Fibroblast of mammary gland (primary cell): ENCODE data around the gene STARD13.
A peak's percentile ranks its signal among the peaks of the same experiment; 100 is the strongest.

Experiments used
- DNase-seq: peaks from one replicate; pipeline ENCODE4 v3.0.0-alpha.2; 2010; ENCODE audit warnings: low read depth
- H3K4me3 ChIP-seq: 2 replicates; pipeline ENCODE4 v1.5.1; 2011; ENCODE audit warnings: low read depth, mild to moderate bottlenecking, low read length, moderate library complexity; ENCODE audit not compliant: control insufficient read depth
- TF ChIP-seq, protein P1 (sequence below): conservative IDR thresholded peaks from 2 replicates; pipeline ENCODE4 v1.5.1; 2011; ENCODE audit warnings: low read depth, low read length, inconsistent platforms; ENCODE audit not compliant: control insufficient read depth, insufficient read depth

The STARD13 gene

DNA sequence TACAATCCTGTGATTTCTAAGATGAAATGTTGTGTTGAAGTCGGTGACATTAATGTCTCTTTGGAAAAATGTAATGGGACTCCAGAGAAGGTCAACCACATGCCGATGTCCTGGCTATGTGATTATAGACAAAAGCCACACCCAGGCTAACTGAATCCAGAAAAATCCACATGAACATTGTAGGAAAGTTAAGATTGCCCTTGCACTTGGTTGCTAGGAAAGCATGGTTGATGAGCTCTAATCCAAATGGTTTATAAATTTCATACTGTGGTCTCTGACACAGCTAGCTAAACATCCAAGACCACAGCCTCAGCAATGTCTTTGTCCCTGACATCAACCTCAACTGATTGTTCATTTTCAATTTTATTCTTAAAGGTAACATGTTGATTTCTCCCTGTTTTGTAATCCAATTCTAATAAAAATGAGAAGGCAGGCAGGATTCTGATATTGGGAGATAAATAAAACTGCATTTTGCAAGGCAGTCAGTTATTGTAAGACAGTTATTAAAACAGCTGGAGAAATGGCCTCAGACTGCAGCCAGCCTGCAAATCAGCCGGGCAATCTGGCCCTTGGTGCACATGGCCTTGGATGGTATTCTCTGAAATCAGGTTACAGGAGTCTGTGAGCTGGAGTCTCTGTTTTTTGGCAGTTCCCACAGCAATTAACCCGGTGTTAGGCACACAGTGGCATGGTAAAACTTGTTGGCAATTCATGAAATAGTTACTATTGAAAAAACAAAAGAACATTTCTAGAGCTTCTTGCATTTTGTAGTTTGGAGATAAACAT, 93.9 kb downstream of the STARD13 start:
- TF ChIP-seq, protein P1, sequence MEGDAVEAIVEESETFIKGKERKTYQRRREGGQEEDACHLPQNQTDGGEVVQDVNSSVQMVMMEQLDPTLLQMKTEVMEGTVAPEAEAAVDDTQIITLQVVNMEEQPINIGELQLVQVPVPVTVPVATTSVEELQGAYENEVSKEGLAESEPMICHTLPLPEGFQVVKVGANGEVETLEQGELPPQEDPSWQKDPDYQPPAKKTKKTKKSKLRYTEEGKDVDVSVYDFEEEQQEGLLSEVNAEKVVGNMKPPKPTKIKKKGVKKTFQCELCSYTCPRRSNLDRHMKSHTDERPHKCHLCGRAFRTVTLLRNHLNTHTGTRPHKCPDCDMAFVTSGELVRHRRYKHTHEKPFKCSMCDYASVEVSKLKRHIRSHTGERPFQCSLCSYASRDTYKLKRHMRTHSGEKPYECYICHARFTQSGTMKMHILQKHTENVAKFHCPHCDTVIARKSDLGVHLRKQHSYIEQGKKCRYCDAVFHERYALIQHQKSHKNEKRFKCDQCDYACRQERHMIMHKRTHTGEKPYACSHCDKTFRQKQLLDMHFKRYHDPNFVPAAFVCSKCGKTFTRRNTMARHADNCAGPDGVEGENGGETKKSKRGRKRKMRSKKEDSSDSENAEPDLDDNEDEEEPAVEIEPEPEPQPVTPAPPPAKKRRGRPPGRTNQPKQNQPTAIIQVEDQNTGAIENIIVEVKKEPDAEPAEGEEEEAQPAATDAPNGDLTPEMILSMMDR, result no peak
- no peak overlapping the region for H3K4me3 ChIP-seq

DNA sequence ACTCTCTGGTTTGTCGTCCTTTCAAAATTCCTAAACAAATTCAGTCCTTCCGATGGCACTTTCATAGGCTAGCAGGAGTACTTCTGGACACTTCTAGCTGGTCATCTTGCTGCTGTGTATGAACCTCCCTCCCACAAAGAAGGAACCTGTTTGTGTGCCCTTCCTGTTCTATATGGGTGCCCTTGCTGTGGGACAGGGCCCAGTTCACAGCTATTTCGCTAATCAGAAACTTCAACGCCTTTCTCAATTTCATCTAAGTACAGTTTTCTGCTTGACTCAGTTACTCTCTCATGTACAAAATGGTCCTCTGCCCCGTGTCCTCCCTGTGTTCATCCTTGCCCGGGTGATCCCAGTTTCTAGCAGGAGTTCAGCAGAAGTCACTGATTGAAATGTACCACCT, 96.1 kb downstream of the STARD13 start:
- no peak for DNase-seq
- no peak overlapping the region for H3K4me3 ChIP-seq
- TF ChIP-seq, protein P1, result no peak

More for the DNA sequence above, 93.9 kb downstream of the STARD13 start:
- no peak for DNase-seq

DNA sequence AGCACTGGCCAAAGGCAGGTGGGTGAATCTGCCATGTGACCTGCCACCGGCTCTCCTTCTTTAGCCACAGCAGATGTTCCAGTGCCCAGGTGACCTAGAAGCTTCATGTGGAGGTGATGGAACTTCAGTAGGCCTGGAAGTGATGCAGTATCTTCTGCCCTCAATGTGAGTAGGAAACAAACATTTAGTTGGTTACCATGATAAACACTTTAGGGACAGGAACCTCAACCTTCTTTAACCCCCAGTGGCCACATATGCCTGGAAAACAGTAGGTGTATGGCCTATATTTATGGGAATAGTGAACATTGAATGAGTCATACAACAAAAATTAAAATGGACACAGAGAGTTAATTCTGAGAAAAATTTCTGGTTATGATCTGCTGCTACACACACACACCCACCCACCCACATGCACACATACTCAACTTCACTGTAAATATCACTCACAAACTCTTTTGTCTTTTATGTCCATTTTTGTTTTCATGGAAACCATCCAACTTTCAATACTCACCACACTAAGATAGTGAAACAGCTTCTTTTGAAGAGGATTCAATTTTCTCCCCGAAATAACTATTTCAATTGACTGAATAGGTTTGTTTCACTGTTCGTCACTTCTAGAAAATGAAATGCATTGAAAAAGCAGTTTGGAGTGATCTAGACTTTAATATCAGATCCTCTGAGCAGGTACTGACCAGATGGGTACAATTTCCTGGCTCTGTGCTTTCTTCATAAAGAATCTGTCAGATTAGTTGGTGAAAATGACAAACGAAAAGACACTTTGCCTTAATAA, 97.3 kb downstream of the STARD13 start:
- peak; percentile 61 for DNase-seq
- TF ChIP-seq, protein P1, result no peak

DNA sequence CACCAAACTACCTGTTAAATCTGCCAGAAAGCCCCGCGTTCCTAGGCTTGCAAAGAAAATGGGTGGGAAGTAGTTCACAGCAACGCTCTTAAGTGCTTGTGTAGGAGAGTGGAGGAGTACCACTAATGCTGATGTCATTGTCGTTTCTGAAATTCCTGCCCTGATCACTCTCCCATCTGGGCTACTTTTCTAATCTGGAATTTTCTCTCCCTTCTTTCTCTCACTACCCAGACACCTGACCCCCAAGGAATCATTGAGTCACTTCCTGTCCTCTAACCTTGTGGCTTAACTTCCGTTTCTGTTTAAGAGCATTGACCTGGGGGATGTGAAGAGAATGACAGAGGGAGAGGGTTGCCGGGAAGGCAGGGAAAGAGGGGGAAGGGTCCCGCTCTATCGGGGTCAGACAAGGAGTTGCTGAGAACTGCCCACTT, 98.7 kb downstream of the STARD13 start:
- H3K4me3 ChIP-seq, result no peak overlapping the region
- DNase-seq, result peak; percentile 69
- TF ChIP-seq, protein P1, result no peak

More for the DNA sequence above, 97.3 kb downstream of the STARD13 start:
- no peak overlapping the region for H3K4me3 ChIP-seq

DNA sequence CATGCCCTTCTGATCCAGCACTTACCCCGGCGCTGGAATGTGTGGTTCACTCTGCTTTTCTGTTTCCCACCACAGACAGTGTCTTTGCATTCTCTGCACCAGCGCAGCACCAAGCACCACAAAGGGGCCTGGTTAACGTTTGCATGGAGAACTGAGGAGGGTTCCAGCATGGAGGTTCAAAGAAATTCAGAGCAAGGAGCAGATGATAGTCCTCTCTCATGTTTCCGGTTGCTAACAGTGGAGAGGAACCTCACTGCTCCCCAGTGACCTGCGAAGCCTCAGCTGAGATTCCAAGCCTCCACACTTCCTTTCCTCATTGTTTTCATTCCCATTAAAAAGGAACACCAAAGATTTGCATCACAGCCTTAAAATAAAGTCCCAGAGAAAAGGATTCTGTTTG, 99.7 kb downstream of the STARD13 start:
- TF ChIP-seq, protein P1, result no peak
- DNase-seq, result peak; percentile 55
- no peak overlapping the region for H3K4me3 ChIP-seq

DNA sequence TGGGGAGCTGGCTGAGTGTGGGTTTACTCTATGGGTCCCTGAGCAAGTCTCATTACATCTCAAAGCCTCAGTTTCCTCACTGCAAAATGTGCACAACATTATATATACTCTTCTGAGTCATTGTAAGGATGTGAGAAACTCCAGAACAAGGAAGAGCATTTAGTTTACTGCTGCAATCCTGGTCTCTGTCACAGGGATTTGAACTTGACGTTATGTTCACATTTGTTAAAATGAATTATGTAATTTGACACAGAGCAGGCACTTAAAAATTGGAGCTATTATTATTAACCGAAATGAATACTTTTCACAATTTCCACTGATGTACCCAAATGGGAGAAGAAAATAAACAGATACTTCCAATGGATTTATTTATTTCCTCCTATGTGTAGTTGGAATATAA, 101.0 kb downstream of the STARD13 start:
- TF ChIP-seq, protein P1, result no peak
- DNase-seq, result no peak
- no peak overlapping the region for H3K4me3 ChIP-seq
